HepG2 (cell line): Measurements from ENCODE around the gene ABHD17A. TPM values are rescaled to one million over a fixed set of nuclear protein-coding genes. Genes with fewer than 3 reads are reported as not detected.

Source experiments
- AGO1 ChIP-seq: fragments of 200-400 bp; formaldehyde crosslinking; IDR thresholded peaks from 2 replicates; pipeline ENCODE4 v1.6.1; 2017; ENCODE audit warnings: mild to moderate bottlenecking, low read depth, low read length, moderate library complexity; ENCODE audit not compliant: poor library complexity, severe bottlenecking
- CBFB ChIP-seq: sonication (generic); formaldehyde crosslinking; IDR thresholded peaks from 2 replicates; pipeline ENCODE4 v1.4.0; 2020; ENCODE audit warnings: missing genetic modification reagents
- EEA1 ChIP-seq: sonication (generic); formaldehyde crosslinking; IDR thresholded peaks from 2 replicates; pipeline ENCODE4 v1.5.1; 2020; ENCODE audit warnings: mild to moderate bottlenecking, missing genetic modification reagents, borderline replicate concordance
- FOXA1 ChIP-seq, 2 experiments: fragments of 450-650 bp in 1 of 2; sonication (generic) in 1 of 2; formaldehyde crosslinking in 1 of 2; IDR thresholded peaks; 2 replicates each; pipeline versions ENCODE4 v1.4.0 to v1.6.1; 2016 to 2020; ENCODE audit warnings: missing genetic modification reagents in 1 of 2
- MIXL1 ChIP-seq: IDR thresholded peaks from 2 replicates; pipeline ENCODE4 v1.6.1; 2016
- MXI1 ChIP-seq: IDR thresholded peaks from 3 replicates; pipeline ENCODE4 v1.6.1; 2012; ENCODE audit warnings: low read depth, low read length, inconsistent platforms, borderline replicate concordance
- NKX3-1 ChIP-seq: sonication (generic); formaldehyde crosslinking; IDR thresholded peaks from 2 replicates; pipeline ENCODE4 v1.5.0; 2020; ENCODE audit warnings: missing genetic modification reagents
- NR2F6 ChIP-seq, 2 experiments: IDR thresholded peaks; 2 replicates each; pipeline ENCODE4 v1.6.1; 2016; ENCODE audit warnings: antibody characterized with exemption in 1 of 2, mild to moderate bottlenecking in 1 of 2
- POLR2G ChIP-seq: fragments of 200-400 bp; formaldehyde crosslinking; IDR thresholded peaks from 2 replicates; pipeline ENCODE4 v1.6.1; 2018; ENCODE audit warnings: mild to moderate bottlenecking, low read depth, low read length, moderate library complexity
- RAD21 ChIP-seq: fragments of 450-650 bp; formaldehyde crosslinking; IDR thresholded peaks from 2 replicates; pipeline ENCODE4 v1.5.0; 2020; ENCODE audit warnings: mild to moderate bottlenecking
- RBM22 ChIP-seq: fragments of 200-400 bp; formaldehyde crosslinking; optimal IDR thresholded peaks from 2 replicates; pipeline ENCODE3; 2017; ENCODE audit warnings: mild to moderate bottlenecking, low read length, moderate library complexity
- RFX5 ChIP-seq: IDR thresholded peaks from 2 replicates; pipeline ENCODE4 v1.6.1; 2011; ENCODE audit warnings: low read depth, low read length, improper control_type of control experiment
- SOX6 ChIP-seq, 2 experiments: fragments of 450-650 bp in 1 of 2; sonication (generic) in 1 of 2; formaldehyde crosslinking in 1 of 2; IDR thresholded peaks; 2 replicates each; pipeline versions ENCODE4 v1.4.0 to v1.6.1; 2017 to 2020; ENCODE audit warnings: antibody characterized with exemption in 1 of 2, mild to moderate bottlenecking in 1 of 2, missing genetic modification reagents in 1 of 2
- SRSF1 ChIP-seq: fragments of 200-400 bp; formaldehyde crosslinking; optimal IDR thresholded peaks from 2 replicates; pipeline ENCODE3; 2017; ENCODE audit warnings: mild to moderate bottlenecking, low read depth, low read length, moderate library complexity
- TAF15 ChIP-seq: fragments of 200-400 bp; formaldehyde crosslinking; IDR thresholded peaks from one replicate; pipeline ENCODE4 v1.6.1; 2018; ENCODE audit warnings: mild to moderate bottlenecking, low read depth, low read length; ENCODE audit not compliant: poor library complexity, severe bottlenecking
- TP53 ChIP-seq: sonication (generic); formaldehyde crosslinking; conservative IDR thresholded peaks from 2 replicates; pipeline ENCODE4 v1.4.0; 2020; ENCODE audit warnings: missing genetic modification reagents
- ZBTB1 ChIP-seq: sonication (generic); formaldehyde crosslinking; IDR thresholded peaks from 2 replicates; pipeline ENCODE4 v1.4.0; 2020; ENCODE audit warnings: missing genetic modification reagents, borderline replicate concordance
- ZBTB7A ChIP-seq: sonication (generic); formaldehyde crosslinking; IDR thresholded peaks from 2 replicates; pipeline ENCODE4 v1.8.0; 2022; ENCODE audit warnings: mild to moderate bottlenecking, missing genetic modification reagents
- ZNF335 ChIP-seq: sonication (generic); formaldehyde crosslinking; IDR thresholded peaks from 2 replicates; pipeline ENCODE4 v1.4.0; 2020; ENCODE audit warnings: missing genetic modification reagents
- ZNF33B ChIP-seq: sonication (generic); formaldehyde crosslinking; IDR thresholded peaks from 2 replicates; pipeline ENCODE4 v1.5.1; 2020; ENCODE audit warnings: mild to moderate bottlenecking, missing genetic modification reagents
- ZNF451 ChIP-seq: sonication (generic); formaldehyde crosslinking; IDR thresholded peaks from 2 replicates; pipeline ENCODE4 v1.5.0; 2020; ENCODE audit warnings: mild to moderate bottlenecking, missing genetic modification reagents
- ZNF792 ChIP-seq: IDR thresholded peaks from 2 replicates; pipeline ENCODE4 v1.6.1; 2016
- polyA plus RNA-seq, 8 experiments: library from polyadenylated mRNA; depleted of rRNA in 3 of 8; stranded (reverse) in 7 of 8; unstranded in 1 of 8; fragments of >200 nt; fragmentation: Illumina TruSeq in 4 of 8; extraction: Trizol in 4 of 8; gene quantifications; 2 replicates each; pipeline versions ENCODE4 v1.2.1 to v1.2.3, GENCODE V29; 2011 to 2016; ENCODE audit warnings: low read depth in 4 of 8, missing spikeins in 1 of 8, mixed read lengths in 1 of 8; ENCODE audit not compliant: insufficient read depth in 1 of 8
- total RNA-seq, 5 experiments: library from RNA; depleted of rRNA; stranded (reverse); fragments of >200 nt; fragmentation: Illumina TruSeq; extraction: Trizol; gene quantifications; 2 replicates each; pipeline ENCODE4 v1.2.3, GENCODE V29; 2016; ENCODE audit warnings: low read depth in 1 of 5
- TF ChIP-seq, protein P1 (sequence below): sonication (generic); formaldehyde crosslinking; IDR thresholded peaks from 2 replicates; pipeline ENCODE4 v1.5.0; 2020; ENCODE audit warnings: mild to moderate bottlenecking, missing genetic modification reagents, moderate library complexity
- TF ChIP-seq, protein P2 (sequence below): IDR thresholded peaks from 2 replicates; pipeline ENCODE4 v1.6.1; 2012; ENCODE audit warnings: inconsistent platforms
- TF ChIP-seq, protein P3 (sequence below): sonication (generic); formaldehyde crosslinking; IDR thresholded peaks from 2 replicates; pipeline ENCODE4 v1.5.1; 2020; ENCODE audit warnings: missing genetic modification reagents, mild to moderate bottlenecking, borderline replicate concordance

ABHD17A gene
- total and polyA plus RNA-seq, 2 of the 13 experiments (the other 11 are each of a cell fraction or from before 2014, with no cell fraction given), result 27.7 to 40.8 TPM

DNA sequence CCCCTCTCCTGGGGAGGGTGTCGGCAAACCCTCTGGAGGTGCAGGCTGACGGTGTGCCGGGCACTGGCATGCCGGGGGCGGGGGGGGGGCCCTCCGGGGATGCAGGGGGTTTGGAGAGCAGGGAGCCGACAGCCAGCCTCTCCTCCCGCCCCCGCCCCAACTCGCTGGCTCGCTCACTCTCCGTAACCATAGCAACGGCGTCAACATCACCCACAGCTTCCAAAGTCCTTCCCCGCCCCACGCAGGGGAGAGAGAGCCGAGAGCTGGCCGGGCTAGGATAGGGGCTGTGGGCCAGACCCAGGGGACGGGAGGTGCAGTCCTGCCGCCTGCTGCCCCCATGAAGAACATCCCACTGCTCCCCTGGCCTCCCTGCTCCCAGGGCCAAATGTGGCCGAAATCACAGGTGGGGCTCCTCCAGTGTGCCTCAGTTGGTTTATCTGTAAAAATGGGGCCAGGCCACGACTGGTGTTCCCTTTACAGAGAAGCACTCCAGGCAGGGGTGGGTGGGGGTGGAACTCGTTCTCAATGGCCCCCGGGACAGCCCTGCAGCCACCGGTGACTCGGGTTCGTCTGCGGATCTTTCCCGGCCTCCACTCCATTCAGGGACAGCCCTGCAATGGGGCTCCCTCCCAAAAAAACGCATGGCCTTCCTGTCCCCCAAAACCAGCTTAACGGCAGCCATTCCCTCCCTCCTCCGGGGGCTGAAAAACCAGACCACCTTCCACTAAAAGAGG is 25.1 kb downstream of the ABHD17A start (continued):
- TF ChIP-seq MXI1, result peak; percentile 93; the same call in 2 of the 3 replicates
- TF ChIP-seq, protein P1, sequence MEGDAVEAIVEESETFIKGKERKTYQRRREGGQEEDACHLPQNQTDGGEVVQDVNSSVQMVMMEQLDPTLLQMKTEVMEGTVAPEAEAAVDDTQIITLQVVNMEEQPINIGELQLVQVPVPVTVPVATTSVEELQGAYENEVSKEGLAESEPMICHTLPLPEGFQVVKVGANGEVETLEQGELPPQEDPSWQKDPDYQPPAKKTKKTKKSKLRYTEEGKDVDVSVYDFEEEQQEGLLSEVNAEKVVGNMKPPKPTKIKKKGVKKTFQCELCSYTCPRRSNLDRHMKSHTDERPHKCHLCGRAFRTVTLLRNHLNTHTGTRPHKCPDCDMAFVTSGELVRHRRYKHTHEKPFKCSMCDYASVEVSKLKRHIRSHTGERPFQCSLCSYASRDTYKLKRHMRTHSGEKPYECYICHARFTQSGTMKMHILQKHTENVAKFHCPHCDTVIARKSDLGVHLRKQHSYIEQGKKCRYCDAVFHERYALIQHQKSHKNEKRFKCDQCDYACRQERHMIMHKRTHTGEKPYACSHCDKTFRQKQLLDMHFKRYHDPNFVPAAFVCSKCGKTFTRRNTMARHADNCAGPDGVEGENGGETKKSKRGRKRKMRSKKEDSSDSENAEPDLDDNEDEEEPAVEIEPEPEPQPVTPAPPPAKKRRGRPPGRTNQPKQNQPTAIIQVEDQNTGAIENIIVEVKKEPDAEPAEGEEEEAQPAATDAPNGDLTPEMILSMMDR (CRISPR knock-in tag), result peak; percentile 40; the same call in 1 of the 2 replicates
- peak; percentile 80 for TF ChIP-seq ZNF335 (CRISPR knock-in tag)
- no peak for TF ChIP-seq TP53 (CRISPR knock-in tag)
- no peak for TF ChIP-seq FOXA1 (IDR thresholded peaks at IDR 0.05)
- 0 out of 2 replicates have a peak, but pooled peaks have one; percentile 3 for TF ChIP-seq FOXA1 (CRISPR knock-in tag; IDR thresholded peaks at IDR 0.05)
- TF ChIP-seq ZNF33B (CRISPR knock-in tag), result no peak
- TF ChIP-seq ZNF792 (CRISPR knock-in tag), result peak; percentile 67
- TF ChIP-seq RBM22, result peak; percentile 33
- TF ChIP-seq, protein P2, sequence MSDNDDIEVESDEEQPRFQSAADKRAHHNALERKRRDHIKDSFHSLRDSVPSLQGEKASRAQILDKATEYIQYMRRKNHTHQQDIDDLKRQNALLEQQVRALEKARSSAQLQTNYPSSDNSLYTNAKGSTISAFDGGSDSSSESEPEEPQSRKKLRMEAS, result 0 out of 2 replicates have a peak, but pooled peaks have one; percentile 26
- peak; percentile 69 for TF ChIP-seq POLR2G
- TF ChIP-seq EEA1, result no peak
- TF ChIP-seq RFX5, result peak; percentile 81
- peak; percentile 76 for TF ChIP-seq SRSF1
- 0 out of 2 replicates have a peak, but pooled peaks have one; percentile 38 for TF ChIP-seq CBFB (CRISPR knock-in tag)
- TF ChIP-seq AGO1, result no peak
- TF ChIP-seq SOX6 (IDR thresholded peaks at IDR 0.05), result no peak
- TF ChIP-seq SOX6 (CRISPR knock-in tag; IDR thresholded peaks at IDR 0.05), result no peak
- TF ChIP-seq, protein P3, sequence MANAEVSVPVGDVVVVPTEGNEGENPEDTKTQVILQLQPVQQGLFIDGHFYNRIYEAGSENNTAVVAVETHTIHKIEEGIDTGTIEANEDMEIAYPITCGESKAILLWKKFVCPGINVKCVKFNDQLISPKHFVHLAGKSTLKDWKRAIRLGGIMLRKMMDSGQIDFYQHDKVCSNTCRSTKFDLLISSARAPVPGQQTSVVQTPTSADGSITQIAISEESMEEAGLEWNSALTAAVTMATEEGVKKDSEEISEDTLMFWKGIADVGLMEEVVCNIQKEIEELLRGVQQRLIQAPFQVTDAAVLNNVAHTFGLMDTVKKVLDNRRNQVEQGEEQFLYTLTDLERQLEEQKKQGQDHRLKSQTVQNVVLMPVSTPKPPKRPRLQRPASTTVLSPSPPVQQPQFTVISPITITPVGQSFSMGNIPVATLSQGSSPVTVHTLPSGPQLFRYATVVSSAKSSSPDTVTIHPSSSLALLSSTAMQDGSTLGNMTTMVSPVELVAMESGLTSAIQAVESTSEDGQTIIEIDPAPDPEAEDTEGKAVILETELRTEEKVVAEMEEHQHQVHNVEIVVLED (CRISPR knock-in tag), result peak; percentile 10; the same call in 1 of the 2 replicates
- TF ChIP-seq MIXL1 (CRISPR knock-in tag), result no peak
- peak; percentile 78 for TF ChIP-seq RAD21 (CRISPR knock-in tag)
- TF ChIP-seq ZNF451 (CRISPR knock-in tag), result no peak
- TF ChIP-seq NKX3-1 (CRISPR knock-in tag), result no peak
- TF ChIP-seq TAF15, result peak; percentile 49
- no peak for TF ChIP-seq ZBTB1 (CRISPR knock-in tag)
- 0 out of 2 replicates have a peak, but pooled peaks have one; percentile 24 for TF ChIP-seq ZBTB7A (CRISPR knock-in tag)
- no peak for TF ChIP-seq NR2F6 (IDR thresholded peaks at IDR 0.05)
- TF ChIP-seq NR2F6 (CRISPR knock-in tag; IDR thresholded peaks at IDR 0.05), result 0 out of 2 replicates have a peak, but pooled peaks have one; percentile 11
